GM12874 (cell line): ENCODE data around the gene TUBGCP2.

ENCODE experiments used
- CTCF ChIP-seq: IDR thresholded peaks from 2 replicates; pipeline ENCODE4 v1.5.1; 2011; ENCODE audit warnings: low read depth, mild to moderate bottlenecking, control low read depth, low read length, moderate library complexity; ENCODE audit not compliant: insufficient read depth

The TUBGCP2 gene

GRCh38 chr10:133308421-133309099, at the start of gene TUBGCP2, which contains the start of gene ZNF511:
Gene TUBGCP2, minus strand, starts transcription at chr10:133308872. Its CDS starts 5,931 bp downstream, at chr10:133302941.
Gene ZNF511, plus strand, starts transcription at chr10:133308914. Its CDS starts 30 bp downstream, at chr10:133308944.
- TF ChIP-seq CTCF: peak; percentile 24

- no peak for TF ChIP-seq CTCF
Measured at GRCh38 chr10:133357285-133358161, 48.9 kb upstream of the TUBGCP2 start, which contains the start of gene FUOM. Gene FUOM, minus strand, starts transcription at chr10:133358019. Its CDS starts 12 bp downstream, at chr10:133358007.

- no peak for TF ChIP-seq CTCF
Measured at GRCh38 chr10:133356549-133357284, 48.0 kb upstream of the TUBGCP2 start.

- TF ChIP-seq CTCF: no peak
Measured at GRCh38 chr10:133355991-133356390, 47.3 kb upstream of the TUBGCP2 start.

GRCh38 chr10:133355266-133355665, 46.6 kb upstream of the TUBGCP2 start:
- no peak for TF ChIP-seq CTCF

- no peak for TF ChIP-seq CTCF
Measured at GRCh38 chr10:133354672-133355240, 46.1 kb upstream of the TUBGCP2 start.
